Measurements from ENCODE around the gene EPM2AIP1. TPM values are rescaled to one million over a fixed set of nuclear protein-coding genes. Genes with fewer than 3 reads are reported as not detected.
"Not testable (repeated sequence)": the region's sequence is repeated elsewhere in the genome, so short reads cannot be mapped to it uniquely, and the experiment has no call there.

Gene EPM2AIP1
- total RNA-seq, 1 donor from 2014 or later, result 29.2 TPM

- H3K4me1 Mint-ChIP-seq (ENCODE audit: unreplicated experiment), result peaks cover 5% of the 10 kb centered on the region
- TF ChIP-seq CTCF (conservative IDR thresholded peaks at IDR 0.05), result no peak
- peak overlapping the region; percentile 14 for H3K27ac Mint-ChIP-seq
- no peak overlapping the region for H3K4me3 Mint-ChIP-seq
- DNase-seq (ENCODE audit: extremely low spot score, unreplicated experiment), result no peak
- no peaks in the 10 kb centered on the region for H3K27me3 Mint-ChIP-seq
- H3K36me3 Mint-ChIP-seq, result no peaks in the 10 kb centered on the region
- no peaks in the 10 kb centered on the region for H3K9me3 Mint-ChIP-seq
Observed at GRCh38 chr3:36957862-36958686, 34.9 kb downstream of the EPM2AIP1 start.

- H3K27me3 Mint-ChIP-seq, result no peaks in the 10 kb centered on the region
- no peak overlapping the region for H3K4me3 Mint-ChIP-seq
- no peak for TF ChIP-seq CTCF (conservative IDR thresholded peaks at IDR 0.05)
- H3K4me1 Mint-ChIP-seq (ENCODE audit: unreplicated experiment), result peaks cover 5% of the 10 kb centered on the region
- H3K36me3 Mint-ChIP-seq, result no peaks in the 10 kb centered on the region
- no peak for DNase-seq (ENCODE audit: extremely low spot score, unreplicated experiment)
- no peak overlapping the region for H3K27ac Mint-ChIP-seq
- H3K9me3 Mint-ChIP-seq, result no peaks in the 10 kb centered on the region
Observed at GRCh38 chr3:36957063-36957462, 35.9 kb downstream of the EPM2AIP1 start.

GRCh38 chr3:36956155-36956554, 36.8 kb downstream of the EPM2AIP1 start:
- no peaks in the 10 kb centered on the region for H3K36me3 Mint-ChIP-seq
- no peak overlapping the region for H3K4me3 Mint-ChIP-seq
- no peaks in the 10 kb centered on the region for H3K27me3 Mint-ChIP-seq
- no peak overlapping the region for H3K27ac Mint-ChIP-seq
- peak; percentile 7 for DNase-seq (ENCODE audit: extremely low spot score, unreplicated experiment)
- H3K9me3 Mint-ChIP-seq, result no peaks in the 10 kb centered on the region
- no peak for TF ChIP-seq CTCF (conservative IDR thresholded peaks at IDR 0.05)
- peaks cover 5% of the 10 kb centered on the region for H3K4me1 Mint-ChIP-seq (ENCODE audit: unreplicated experiment)

- H3K36me3 Mint-ChIP-seq, result no peaks in the 10 kb centered on the region
- H3K4me3 Mint-ChIP-seq, result no peak overlapping the region
- DNase-seq (ENCODE audit: extremely low spot score, unreplicated experiment), result peak; percentile 22
- no peak for TF ChIP-seq CTCF (conservative IDR thresholded peaks at IDR 0.05)
- no peaks in the 10 kb centered on the region for H3K9me3 Mint-ChIP-seq
- no peaks in the 10 kb centered on the region for H3K27me3 Mint-ChIP-seq
- H3K4me1 Mint-ChIP-seq (ENCODE audit: unreplicated experiment), result peaks cover under 1% of the 10 kb centered on the region
- H3K27ac Mint-ChIP-seq, result peak overlapping the region; percentile 4
Observed at GRCh38 chr3:36954452-36955134, 38.3 kb downstream of the EPM2AIP1 start.

GRCh38 chr3:36947814-36948213, 45.1 kb downstream of the EPM2AIP1 start:
- not testable (repeated sequence) for H3K27me3 Mint-ChIP-seq; H3K36me3 Mint-ChIP-seq; H3K27ac Mint-ChIP-seq; H3K9me3 Mint-ChIP-seq; H3K4me3 Mint-ChIP-seq; H3K4me1 Mint-ChIP-seq (ENCODE audit: unreplicated experiment)
- DNase-seq (ENCODE audit: extremely low spot score, unreplicated experiment), result peak; percentile 7

GRCh38 chr3:36945333-36945980, 47.5 kb downstream of the EPM2AIP1 start:
- H3K36me3 Mint-ChIP-seq, result no peaks in the 10 kb centered on the region
- peaks cover 11% of the 10 kb centered on the region for H3K27me3 Mint-ChIP-seq
- no peak for TF ChIP-seq CTCF (conservative IDR thresholded peaks at IDR 0.05)
- peaks cover 18% of the 10 kb centered on the region for H3K4me1 Mint-ChIP-seq (ENCODE audit: unreplicated experiment)
- DNase-seq (ENCODE audit: extremely low spot score, unreplicated experiment), result no peak
- no peak overlapping the region for H3K27ac Mint-ChIP-seq
- H3K4me3 Mint-ChIP-seq, result peak overlapping the region; percentile 85
- no peaks in the 10 kb centered on the region for H3K9me3 Mint-ChIP-seq

Data from type B pancreatic cell (in vitro differentiated cells).